ENCODE measurements around the gene ATOH8.
A peak's percentile ranks its signal among the peaks of the same experiment; 100 is the strongest.

DNA sequence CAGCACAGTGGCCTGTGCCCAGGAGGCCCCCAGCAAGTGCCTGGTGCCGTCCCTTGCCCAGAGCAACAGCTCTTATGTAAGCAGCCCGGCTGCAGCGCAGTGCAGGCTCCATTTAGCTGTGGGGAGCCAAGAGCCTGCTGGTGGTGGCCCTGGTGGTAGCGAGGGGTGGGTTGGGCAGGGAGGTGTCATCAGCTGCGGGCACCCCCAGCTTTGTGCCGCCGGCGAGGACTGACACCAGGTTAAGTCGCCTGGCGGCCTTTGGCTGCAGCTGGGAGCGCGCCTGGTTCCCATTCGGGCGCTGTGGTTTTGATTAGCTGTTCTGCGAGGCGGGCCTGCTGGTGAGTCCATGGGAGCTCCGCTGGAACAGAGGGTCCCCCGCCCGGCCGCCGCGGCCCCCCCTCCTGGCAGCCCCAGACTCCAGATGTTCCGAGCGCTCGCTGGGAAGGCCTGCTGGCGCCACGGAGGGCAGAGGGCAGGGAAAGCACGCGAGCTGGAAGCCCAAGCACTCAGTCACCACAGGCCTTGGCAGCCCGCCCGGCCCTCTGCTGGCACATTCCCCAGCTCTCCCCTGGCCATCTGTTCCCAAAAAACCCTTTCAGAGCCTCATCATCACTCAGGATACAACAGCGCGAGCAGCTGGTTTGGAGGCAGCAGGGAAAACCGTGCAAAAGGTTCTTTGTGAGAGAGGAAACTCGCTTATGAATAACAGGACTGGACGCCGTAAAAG is 18.4 kb downstream of the ATOH8 start:
- TF ChIP-seq POLR2AphosphoS5 (IDR thresholded peaks at IDR 0.05), result peak; percentile 100
- TF ChIP-seq, protein P1, sequence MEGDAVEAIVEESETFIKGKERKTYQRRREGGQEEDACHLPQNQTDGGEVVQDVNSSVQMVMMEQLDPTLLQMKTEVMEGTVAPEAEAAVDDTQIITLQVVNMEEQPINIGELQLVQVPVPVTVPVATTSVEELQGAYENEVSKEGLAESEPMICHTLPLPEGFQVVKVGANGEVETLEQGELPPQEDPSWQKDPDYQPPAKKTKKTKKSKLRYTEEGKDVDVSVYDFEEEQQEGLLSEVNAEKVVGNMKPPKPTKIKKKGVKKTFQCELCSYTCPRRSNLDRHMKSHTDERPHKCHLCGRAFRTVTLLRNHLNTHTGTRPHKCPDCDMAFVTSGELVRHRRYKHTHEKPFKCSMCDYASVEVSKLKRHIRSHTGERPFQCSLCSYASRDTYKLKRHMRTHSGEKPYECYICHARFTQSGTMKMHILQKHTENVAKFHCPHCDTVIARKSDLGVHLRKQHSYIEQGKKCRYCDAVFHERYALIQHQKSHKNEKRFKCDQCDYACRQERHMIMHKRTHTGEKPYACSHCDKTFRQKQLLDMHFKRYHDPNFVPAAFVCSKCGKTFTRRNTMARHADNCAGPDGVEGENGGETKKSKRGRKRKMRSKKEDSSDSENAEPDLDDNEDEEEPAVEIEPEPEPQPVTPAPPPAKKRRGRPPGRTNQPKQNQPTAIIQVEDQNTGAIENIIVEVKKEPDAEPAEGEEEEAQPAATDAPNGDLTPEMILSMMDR (IDR thresholded peaks at IDR 0.05), result peak in 3 of 4 experiments; percentile 15 to 59 (median 32)
